DMS53 (cell line): ENCODE data around the gene AIFM3.

ENCODE experiments used
- DNase-seq: peaks from one replicate; lab custom pipeline; 2025; lab: John Stamatoyannopoulos, UW

Gene AIFM3

GRCh38 chr22:20959578-20960461 lies 7.2 kb upstream of the AIFM3 start:
- no peak for DNase-seq

- no peak for DNase-seq
These were observed 6.4 kb upstream of the AIFM3 start for GRCh38 chr22:20960609-20961008.

DNA sequence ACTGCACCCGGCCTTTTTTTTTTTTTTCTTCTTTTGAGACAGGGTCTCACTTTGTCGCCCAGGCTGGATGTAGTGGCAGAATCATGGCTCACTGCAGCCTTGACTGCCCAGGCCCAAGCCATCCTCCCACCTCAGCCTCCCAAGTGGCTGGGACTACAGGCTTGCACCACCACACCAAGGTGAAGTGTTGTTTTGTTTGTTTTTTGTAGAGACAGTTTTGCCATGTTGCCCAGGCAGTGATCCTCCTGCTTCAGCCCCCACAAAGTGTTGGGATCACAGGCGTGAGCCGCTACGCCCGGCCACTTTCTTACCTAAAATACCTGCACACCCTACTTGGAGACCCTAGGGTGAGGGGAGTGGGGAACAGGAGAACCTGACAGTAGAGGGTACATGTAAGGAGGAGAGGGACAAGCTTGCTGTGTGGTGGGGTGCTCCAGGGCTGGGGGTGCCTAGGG lies 4.5 kb upstream of the AIFM3 start:
- DNase-seq: no peak

GRCh38 chr22:20963201-20964052 lies 3.6 kb upstream of the AIFM3 start:
- no peak for DNase-seq

DNA sequence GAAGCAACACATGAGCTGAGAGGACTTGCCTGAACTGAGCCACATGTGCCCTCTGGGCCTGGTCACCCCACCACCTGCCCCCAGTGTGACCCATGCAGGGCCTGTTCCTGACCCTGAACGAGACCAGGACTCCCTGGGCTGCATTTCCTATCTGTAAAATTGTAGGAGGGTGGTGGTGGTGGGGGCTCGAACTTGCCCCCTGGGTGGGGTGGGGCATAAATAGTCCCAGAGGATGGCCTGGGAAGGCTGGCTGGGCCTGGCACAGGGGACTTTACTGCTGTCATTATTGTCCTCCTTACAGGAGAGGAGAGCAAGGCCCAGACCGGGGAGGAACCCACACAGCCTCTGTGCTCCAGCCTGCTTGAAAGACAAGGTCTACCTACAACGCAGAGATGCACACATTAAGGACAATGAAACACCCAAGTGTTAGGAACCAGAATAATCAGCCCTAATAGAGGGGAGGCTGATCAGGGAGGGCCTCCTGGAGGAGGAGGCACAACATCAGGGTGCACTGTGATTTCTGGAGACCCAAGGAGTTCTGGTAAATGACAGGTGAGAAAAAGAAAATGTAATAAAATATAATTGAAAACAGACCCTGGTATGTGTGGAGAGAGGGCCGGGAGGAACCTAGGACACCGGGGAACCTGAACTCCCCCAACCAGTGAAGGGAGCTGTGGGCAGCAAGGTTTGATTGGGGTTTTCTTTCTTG lies 2.8 kb upstream of the AIFM3 start:
- peak; percentile 4 for DNase-seq

- no peak for DNase-seq
These were observed 2.3 kb upstream of the AIFM3 start for GRCh38 chr22:20964799-20965103.

GRCh38 chr22:20965104-20965887 lies 1.8 kb upstream of the AIFM3 start:
- peak; percentile 9 for DNase-seq

DNA sequence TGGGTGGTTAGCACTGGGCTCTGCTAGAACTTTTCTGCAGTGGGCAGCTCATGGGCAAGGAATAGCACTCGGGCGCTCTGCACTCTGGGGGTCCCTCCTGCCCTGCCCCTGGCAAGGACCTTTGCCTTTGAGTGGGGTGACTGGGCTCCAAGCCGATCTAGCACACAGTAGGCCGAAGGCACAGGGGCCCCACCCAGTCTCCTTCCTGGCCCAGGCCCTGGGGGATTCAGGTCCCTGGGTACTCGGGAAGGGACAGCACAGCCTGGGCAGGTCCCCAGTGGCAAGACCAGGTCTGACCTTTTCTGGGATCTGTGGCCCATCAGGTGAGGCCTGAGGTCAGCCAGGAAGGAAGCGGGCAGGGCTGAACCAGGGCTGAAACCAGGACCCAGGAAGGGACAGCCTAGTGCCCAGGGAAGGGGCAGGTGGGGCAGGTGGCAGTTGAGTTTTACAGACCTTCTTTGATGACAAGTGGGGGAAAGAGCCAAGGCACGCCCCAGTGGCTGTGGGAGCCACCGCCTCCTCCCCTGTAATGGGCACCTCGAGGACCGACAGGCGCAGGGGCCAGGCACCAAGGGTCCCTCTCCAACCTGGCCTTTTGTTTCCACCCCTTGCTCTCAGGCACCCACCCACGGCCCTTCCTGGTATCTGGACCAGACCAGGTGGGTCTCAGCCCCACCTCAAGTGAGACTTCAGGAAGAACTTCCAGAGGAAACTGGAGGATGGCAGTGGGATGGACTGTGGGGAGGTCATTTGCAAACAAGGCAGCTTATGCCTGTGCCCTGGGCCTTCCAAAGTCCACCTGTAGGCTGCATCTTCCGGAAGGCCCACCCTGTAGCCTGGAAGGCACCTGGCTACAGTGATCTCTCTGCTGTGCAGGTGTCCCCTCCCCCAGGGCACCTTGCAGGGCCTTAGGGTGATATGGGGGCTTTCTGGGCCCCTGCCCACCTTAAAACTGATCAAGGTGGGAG lies 883 bp upstream of the AIFM3 start:
- DNase-seq: no peak

DNA sequence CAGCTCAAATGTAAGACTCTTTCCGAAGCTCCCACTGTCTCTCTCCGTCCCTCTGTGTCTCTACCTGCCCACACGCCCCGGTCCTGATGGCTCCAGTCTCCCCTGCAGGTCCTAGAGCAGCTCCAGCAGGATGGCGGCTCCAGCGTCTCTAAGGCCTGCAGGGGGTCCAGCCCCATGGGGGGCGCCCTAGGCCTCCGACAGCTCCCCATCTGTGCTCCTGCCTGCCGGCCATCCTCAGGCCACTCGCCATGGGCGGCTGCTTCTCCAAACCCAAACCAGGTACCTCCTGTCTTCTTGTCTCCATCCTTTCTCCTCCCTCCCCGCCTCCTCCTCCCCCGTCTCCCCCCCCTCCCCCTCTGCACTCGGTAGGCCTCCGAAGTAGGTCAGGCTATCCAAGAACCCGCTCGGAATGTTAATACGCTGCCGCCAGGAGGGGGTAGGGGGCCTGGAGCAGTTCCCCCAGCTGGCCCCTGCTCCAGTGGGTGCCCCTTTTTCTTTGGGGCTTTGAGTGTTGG lies 699 bp downstream of the AIFM3 start:
- DNase-seq: no peak

DNA sequence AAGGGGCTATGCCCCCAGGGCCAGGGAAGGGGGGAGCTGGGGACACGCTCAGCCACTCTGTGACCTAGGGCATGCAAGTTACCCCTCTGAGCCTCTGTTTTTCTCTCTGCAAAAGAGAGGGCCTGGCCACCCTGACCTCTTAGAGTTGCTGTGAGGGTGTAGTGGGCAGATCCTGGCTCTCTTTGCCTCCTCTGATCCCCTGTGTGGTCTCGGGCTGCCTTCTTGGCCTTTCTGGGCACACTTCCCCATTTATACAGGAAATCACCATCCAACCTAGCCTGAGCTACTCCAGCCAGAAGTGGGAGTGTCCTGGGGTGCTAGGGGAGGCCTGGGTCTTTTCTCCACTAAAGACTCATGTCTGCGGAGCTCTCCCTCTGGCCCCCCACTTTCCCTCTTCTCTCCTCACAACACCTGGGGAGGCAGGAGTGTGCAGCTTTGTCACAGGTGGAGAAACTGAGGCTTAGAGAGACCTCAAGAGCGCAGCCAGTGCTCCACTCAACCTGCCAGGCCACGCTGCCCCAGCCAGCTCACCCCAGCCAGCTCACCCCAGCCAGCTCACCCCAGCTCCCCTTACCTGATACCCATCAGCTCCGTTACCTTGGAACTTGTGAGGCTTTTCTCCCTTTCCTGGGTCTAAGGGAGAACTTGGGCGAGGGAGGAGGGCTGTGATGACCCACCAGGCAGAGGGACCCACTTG lies 1.4 kb downstream of the AIFM3 start:
- no peak for DNase-seq

DNA sequence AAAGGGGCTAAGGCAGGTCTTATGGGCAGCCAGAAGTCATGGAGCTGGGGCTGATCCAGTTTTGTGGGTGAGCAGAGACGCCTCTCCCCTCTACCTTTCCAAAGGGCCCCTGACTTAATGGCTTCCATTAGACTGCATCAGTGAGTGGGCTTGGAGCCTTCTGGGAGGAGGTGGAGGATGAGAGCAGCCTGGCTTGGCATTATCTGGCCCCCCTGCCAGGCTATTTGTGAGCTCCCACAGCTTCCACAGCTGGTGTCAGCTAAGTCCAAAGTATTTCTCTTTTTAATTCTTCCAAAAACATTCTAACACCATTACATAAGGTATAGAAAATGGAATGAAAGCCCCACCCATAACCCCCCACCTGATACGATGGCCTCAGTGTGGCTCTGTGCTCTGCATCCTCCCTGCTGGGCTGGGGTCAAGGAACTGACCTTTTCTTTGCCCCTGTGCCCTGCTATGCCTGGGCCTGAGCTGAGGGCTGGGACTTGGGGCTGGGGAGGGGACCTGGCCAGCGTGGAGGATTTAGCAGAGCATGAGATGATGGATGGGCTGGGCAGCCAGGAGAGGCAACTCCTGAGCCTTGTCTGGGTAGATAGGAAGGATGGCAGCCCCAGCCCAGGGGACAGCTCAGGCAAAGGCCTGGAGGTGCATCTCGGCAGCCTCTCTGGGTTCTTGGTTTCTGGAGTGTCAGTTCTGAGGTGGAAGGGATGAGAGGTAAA lies 4.0 kb downstream of the AIFM3 start:
- DNase-seq: no peak

GRCh38 chr22:20972014-20972694 lies 5.1 kb downstream of the AIFM3 start:
- peak; percentile 32 for DNase-seq

GRCh38 chr22:20972933-20973577 lies 6.0 kb downstream of the AIFM3 start:
- no peak for DNase-seq

DNA sequence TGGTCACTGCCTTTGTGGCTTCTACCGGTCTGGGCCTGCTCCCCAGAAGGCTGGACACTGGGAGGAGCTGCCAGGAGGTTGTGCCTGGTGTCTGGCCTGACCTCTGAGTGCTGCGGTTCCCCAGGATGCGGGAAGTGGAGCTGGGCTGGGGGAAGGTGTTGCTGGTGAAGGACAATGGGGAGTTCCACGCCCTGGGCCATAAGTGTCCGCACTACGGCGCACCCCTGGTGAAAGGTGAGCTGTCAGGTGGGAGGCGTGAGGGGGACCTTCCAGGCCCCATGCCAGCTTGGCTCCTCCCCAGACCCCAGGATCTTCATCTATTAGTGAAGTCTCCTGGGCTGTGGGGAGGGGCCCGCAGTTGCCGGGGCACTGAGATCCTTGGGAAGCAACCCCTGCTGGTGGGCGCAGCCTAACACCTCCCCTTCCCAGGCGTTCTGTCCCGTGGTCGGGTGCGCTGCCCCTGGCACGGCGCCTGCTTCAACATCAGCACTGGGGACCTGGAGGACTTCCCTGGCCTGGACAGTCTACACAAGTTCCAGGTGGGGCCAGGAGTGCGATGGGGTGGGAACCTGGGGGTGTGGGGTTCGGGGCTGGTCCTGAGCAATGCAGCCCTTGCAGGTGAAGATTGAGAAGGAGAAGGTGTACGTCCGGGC lies 6.7 kb downstream of the AIFM3 start:
- no peak for DNase-seq

GRCh38 chr22:20974336-20974955 lies 7.4 kb downstream of the AIFM3 start:
- no peak for DNase-seq

- no peak for DNase-seq
These were observed 8.7 kb downstream of the AIFM3 start for GRCh38 chr22:20975541-20976290.
